CD14-positive monocyte (primary cell): ENCODE measurements around the gene TRRAP. TPM values are rescaled to one million over a fixed set of nuclear protein-coding genes. Genes with fewer than 3 reads are reported as not detected.
A peak's percentile ranks its signal among the peaks of the same experiment; 100 is the strongest.

ENCODE experiments used
- DNase-seq, 3 donors: peaks; one replicate each; pipeline ENCODE4 v3.0.0-alpha.2; 2011 to 2022
- H2AFZ ChIP-seq: 2 replicates; pipeline ENCODE4 v1.6.0; 2012; ENCODE audit warnings: mild to moderate bottlenecking, low read depth, low read length, inconsistent platforms; ENCODE audit not compliant: insufficient read depth, poor library complexity, severe bottlenecking
- H3K27ac ChIP-seq, 2 donors: 1 replicate in 1 of 2; 2 replicates in 1 of 2; pipeline ENCODE4 v1.5.1; 2012 to 2013; ENCODE audit warnings: low read length in 2 of 2, control low read depth in 1 of 2, inconsistent platforms in 1 of 2, low read depth in 1 of 2, mild to moderate bottlenecking in 1 of 2
- H3K27me3 ChIP-seq, 2 donors: one replicate each; pipeline versions ENCODE4 v1.6.0 to v1.6.1; 2011 to 2013; ENCODE audit warnings: low read length in 2 of 2; ENCODE audit not compliant: control insufficient read depth in 2 of 2, insufficient read depth in 2 of 2
- H3K36me3 ChIP-seq, 2 donors: replicated peaks in 1 of 2; 1 replicate in 1 of 2; 2 replicates in 1 of 2; pipeline versions ENCODE4 v1.5.1 to v1.6.1; 2012 to 2013; ENCODE audit warnings: low read length in 2 of 2, control low read depth in 1 of 2, inconsistent platforms in 1 of 2, mild to moderate bottlenecking in 1 of 2; ENCODE audit not compliant: insufficient read depth in 2 of 2, control insufficient read depth in 1 of 2
- H3K4me1 ChIP-seq, 2 donors: 1 replicate in 1 of 2; 2 replicates in 1 of 2; pipeline versions ENCODE4 v1.5.1 to v1.6.1; 2012 to 2013; ENCODE audit warnings: low read length in 2 of 2, control low read depth in 1 of 2, inconsistent platforms in 1 of 2, mild to moderate bottlenecking in 1 of 2, moderate library complexity in 1 of 2; ENCODE audit not compliant: insufficient read depth in 2 of 2, control insufficient read depth in 1 of 2
- H3K4me2 ChIP-seq: replicated peaks from 2 replicates; pipeline ENCODE3; 2012; ENCODE audit warnings: low read length, moderate library complexity, mild to moderate bottlenecking; ENCODE audit not compliant: poor library complexity, severe bottlenecking; ENCODE audit errors: extremely low read depth
- H3K4me3 ChIP-seq, 3 experiments: fragments of 200-600 bp in 1 of 3; sonication (generic) in 1 of 3; replicated peaks in 1 of 3; 1 replicate in 2 of 3; 2 replicates in 1 of 3; pipeline ENCODE4 v1.5.1; 2011 to 2013; ENCODE audit warnings: low read length in 3 of 3, mild to moderate bottlenecking in 3 of 3, control low read depth in 2 of 3, low read depth in 2 of 3, inconsistent platforms in 1 of 3, moderate library complexity in 1 of 3
- H3K79me2 ChIP-seq: 2 replicates; pipeline ENCODE4 v1.6.0; 2012; ENCODE audit warnings: mild to moderate bottlenecking, control low read depth, inconsistent platforms, low read length, moderate library complexity; ENCODE audit not compliant: insufficient read depth
- H3K9ac ChIP-seq: 2 replicates; pipeline ENCODE4 v1.6.0; 2017; ENCODE audit warnings: low read length, mild to moderate bottlenecking; ENCODE audit not compliant: insufficient read depth, poor library complexity, severe bottlenecking
- H3K9me3 ChIP-seq, 2 donors: replicated peaks in 1 of 2; 1 replicate in 1 of 2; 2 replicates in 1 of 2; pipeline versions ENCODE4 v1.5.1 to v1.6.1; 2012 to 2013; ENCODE audit warnings: low read length in 2 of 2, control low read depth in 1 of 2; ENCODE audit not compliant: control insufficient read depth in 1 of 2, insufficient read depth in 1 of 2
- H4K20me1 ChIP-seq: 2 replicates; pipeline ENCODE4 v1.6.0; 2012; ENCODE audit warnings: mild to moderate bottlenecking, low read length, control low read depth, moderate library complexity; ENCODE audit not compliant: insufficient read depth
- H3K27ac Mint-ChIP-seq, 7 donors: one replicate each; pipeline ENCODE4 v1.8.0; 2020; ENCODE audit warnings: mild to moderate bottlenecking in 7 of 7, mixed read lengths in 7 of 7, moderate library complexity in 6 of 7, inconsistent platforms in 2 of 7
- H3K27me3 Mint-ChIP-seq, 3 donors: one replicate each; pipeline ENCODE4 v1.8.0; 2021 to 2022; ENCODE audit warnings: low read depth in 3 of 3, mild to moderate bottlenecking in 3 of 3, mixed read lengths in 3 of 3, moderate library complexity in 3 of 3, inconsistent platforms in 1 of 3
- H3K36me3 Mint-ChIP-seq, 2 donors: one replicate each; pipeline ENCODE4 v1.8.0; 2020; ENCODE audit warnings: mixed read lengths in 2 of 2, inconsistent platforms in 1 of 2, mild to moderate bottlenecking in 1 of 2
- H3K4me1 Mint-ChIP-seq: one replicate; pipeline ENCODE4 v1.8.0; 2020; ENCODE audit warnings: mild to moderate bottlenecking, mixed read lengths
- H3K4me3 Mint-ChIP-seq, 2 donors: one replicate each; pipeline ENCODE4 v1.8.0; 2020; ENCODE audit warnings: mild to moderate bottlenecking in 2 of 2, mixed read lengths in 2 of 2, moderate library complexity in 1 of 2
- H3K9me3 Mint-ChIP-seq, 7 donors: one replicate each; pipeline ENCODE4 v1.8.0; 2020 to 2022; ENCODE audit warnings: mixed read lengths in 7 of 7, mild to moderate bottlenecking in 6 of 7, moderate library complexity in 6 of 7, inconsistent platforms in 2 of 7
- WGBS: methylation state at CpG from one replicate; pipeline ENCODE4 v1.1.5; 2013; ENCODE audit warnings: missing lambda C conversion rate; ENCODE audit not compliant: insufficient coverage; 5-methylcytosine and 5-hydroxymethylcytosine counted together
- intact Hi-C, 2 donors: fragments of 100-400 bp; cut with micrococcal nuclease; formaldehyde crosslinking; loops; one replicate each; pipeline versions ENCODE4 v1.15.0 to v1.15.1; 2023
- polyA plus RNA-seq, 3 donors: library from polyadenylated mRNA; depleted of rRNA in 1 of 3; unstranded in 2 of 3; stranded (reverse) in 1 of 3; fragments of 300-500 nt in 2 of 3; fragments of >200 nt in 1 of 3; fragmentation: Illumina TruSeq in 2 of 3; gene quantifications; 1 replicate in 2 of 3; 2 replicates in 1 of 3; pipeline ENCODE4 v1.2.3, GENCODE V29; 2012 to 2021
- TF ChIP-seq, protein P1 (sequence below): fragments of 200-600 bp; IDR thresholded peaks from one replicate; pipeline ENCODE4 v1.8.0; 2022; ENCODE audit warnings: antibody characterized with exemption, mild to moderate bottlenecking

Gene TRRAP
- polyA plus RNA-seq, 3 donors: 0.67 to 12.2 (median 1.2) TPM

DNA sequence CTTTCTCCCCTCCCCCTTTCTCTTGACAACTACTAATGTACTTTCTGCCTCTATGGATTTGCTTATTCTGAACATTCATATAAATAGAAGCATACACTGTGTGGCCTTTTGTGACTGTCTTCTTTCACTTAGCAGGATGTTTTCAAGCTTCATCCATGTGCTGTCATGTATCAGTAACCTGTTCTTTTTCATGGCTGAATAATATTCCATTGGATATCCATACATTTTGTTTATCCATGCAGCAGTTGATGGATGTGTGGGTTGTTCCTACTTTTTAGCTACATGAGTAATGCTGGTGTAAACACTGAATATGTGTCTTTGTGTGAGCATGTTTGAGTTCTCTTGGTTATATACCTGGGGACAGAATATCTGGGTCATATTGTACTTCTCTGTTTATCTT, 107.6 kb downstream of the TRRAP start:
- no peaks in the 10 kb centered on the region for H3K27me3 ChIP-seq
- no peak for DNase-seq
- H3K9ac ChIP-seq: no peak overlapping the region
- no peak overlapping the region for H3K27ac ChIP-seq
- intact Hi-C loops: no loop called here
- H3K79me2 ChIP-seq: no peaks in the 10 kb centered on the region
- Mint-ChIP-seq H3K4me3 (no peak overlapping the region), H3K27ac (peak overlapping the region in 2 of 7 donors; percentile 10 to 15), H3K4me1 (no peaks in the 10 kb centered on the region), H3K9me3 (peaks cover 0 to 4% (median 0%) of the 10 kb centered on the region in 7 donors), H3K36me3 (peaks cover 91 to 99% of the 10 kb centered on the region in 2 donors), H3K27me3 (no peaks in the 10 kb centered on the region)
- no peaks in the 10 kb centered on the region for H3K4me1 ChIP-seq
- no peak overlapping the region for H3K4me3 ChIP-seq
- peaks cover 98 to 100% of the 10 kb centered on the region in 2 donors for H3K36me3 ChIP-seq
- no peak overlapping the region for H2AFZ ChIP-seq
- H3K4me2 ChIP-seq: no peak overlapping the region
- no peaks in the 10 kb centered on the region for H4K20me1 ChIP-seq
- no peaks in the 10 kb centered on the region for H3K9me3 ChIP-seq
- TF ChIP-seq, protein P1, sequence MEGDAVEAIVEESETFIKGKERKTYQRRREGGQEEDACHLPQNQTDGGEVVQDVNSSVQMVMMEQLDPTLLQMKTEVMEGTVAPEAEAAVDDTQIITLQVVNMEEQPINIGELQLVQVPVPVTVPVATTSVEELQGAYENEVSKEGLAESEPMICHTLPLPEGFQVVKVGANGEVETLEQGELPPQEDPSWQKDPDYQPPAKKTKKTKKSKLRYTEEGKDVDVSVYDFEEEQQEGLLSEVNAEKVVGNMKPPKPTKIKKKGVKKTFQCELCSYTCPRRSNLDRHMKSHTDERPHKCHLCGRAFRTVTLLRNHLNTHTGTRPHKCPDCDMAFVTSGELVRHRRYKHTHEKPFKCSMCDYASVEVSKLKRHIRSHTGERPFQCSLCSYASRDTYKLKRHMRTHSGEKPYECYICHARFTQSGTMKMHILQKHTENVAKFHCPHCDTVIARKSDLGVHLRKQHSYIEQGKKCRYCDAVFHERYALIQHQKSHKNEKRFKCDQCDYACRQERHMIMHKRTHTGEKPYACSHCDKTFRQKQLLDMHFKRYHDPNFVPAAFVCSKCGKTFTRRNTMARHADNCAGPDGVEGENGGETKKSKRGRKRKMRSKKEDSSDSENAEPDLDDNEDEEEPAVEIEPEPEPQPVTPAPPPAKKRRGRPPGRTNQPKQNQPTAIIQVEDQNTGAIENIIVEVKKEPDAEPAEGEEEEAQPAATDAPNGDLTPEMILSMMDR: no peak

DNA sequence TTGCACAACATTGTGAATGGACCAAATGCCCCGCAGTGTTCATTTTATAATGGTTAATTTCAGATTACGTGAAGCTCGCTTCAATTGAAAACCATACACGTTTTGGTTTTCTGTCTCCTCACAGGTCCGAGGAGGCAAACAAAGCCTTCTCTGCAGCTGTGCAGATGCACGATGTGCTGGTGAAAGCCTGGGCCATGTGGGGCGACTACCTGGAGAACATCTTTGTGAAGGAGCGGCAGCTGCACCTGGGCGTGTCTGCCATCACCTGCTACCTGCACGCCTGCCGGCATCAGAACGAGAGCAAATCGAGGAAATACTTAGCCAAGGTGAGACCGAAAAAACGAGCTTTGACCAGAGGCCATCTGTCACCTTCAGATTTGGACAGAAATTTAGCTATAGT, 110.3 kb downstream of the TRRAP start:
- Histone ChIP-seq H2AFZ (no peak overlapping the region), H3K27ac (no peak overlapping the region), H3K4me2 (no peak overlapping the region), H4K20me1 (no peaks in the 10 kb centered on the region), H3K9me3 (no peaks in the 10 kb centered on the region), H3K4me3 (no peak overlapping the region), H3K79me2 (no peaks in the 10 kb centered on the region), H3K27me3 (no peaks in the 10 kb centered on the region), H3K36me3 (peaks cover 100% of the 10 kb centered on the region in 2 donors), H3K9ac (no peak overlapping the region), H3K4me1 (no peaks in the 10 kb centered on the region)
- 98% methylated on average over 15 of the region's 15 CpGs for WGBS
- no peak for DNase-seq
- Mint-ChIP-seq H3K36me3 (peaks cover 91 to 99% of the 10 kb centered on the region in 2 donors), H3K4me3 (no peak overlapping the region), H3K27me3 (no peaks in the 10 kb centered on the region), H3K4me1 (no peaks in the 10 kb centered on the region), H3K9me3 (peaks cover 0 to 4% (median 0%) of the 10 kb centered on the region in 7 donors), H3K27ac (peak overlapping the region in 1 of 7 donors; percentile 6)
- intact Hi-C loops: no loop called here
- TF ChIP-seq, protein P1: no peak
